Neural cell (in vitro differentiated cells): ENCODE data around the gene EDNRB. TPM values are rescaled to one million over a fixed set of nuclear protein-coding genes. Genes with fewer than 3 reads are reported as not detected.

ENCODE experiments used
- H2AFZ ChIP-seq: fragments of 200-600, 300-800 bp; sonication (generic), shearing (Covaris generic); 2 replicates; pipeline ENCODE4 v1.6.0; 2014; ENCODE audit warnings: low read depth, mild to moderate bottlenecking, antibody characterized with exemption, low read length, moderate library complexity
- H3F3A ChIP-seq: fragments of 200-600 bp; shearing (Covaris generic); 2 replicates; pipeline ENCODE4 v1.6.1; 2016; ENCODE audit warnings: mild to moderate bottlenecking, moderate library complexity, mixed read lengths, antibody characterized with exemption, low read length; ENCODE audit not compliant: insufficient read depth, poor library complexity, severe bottlenecking
- H3K27ac ChIP-seq: fragments of 200-600, 300-800 bp; sonication (generic), shearing (Covaris generic); 2 replicates; pipeline ENCODE4 v1.5.1; 2014; ENCODE audit warnings: mild to moderate bottlenecking, low read length, moderate library complexity
- H3K27me3 ChIP-seq: fragments of 300-800, 200-600 bp; sonication (generic), shearing (Covaris generic); 2 replicates; pipeline ENCODE4 v1.6.0; 2014; ENCODE audit warnings: mild to moderate bottlenecking, low read depth, low read length, moderate library complexity; ENCODE audit not compliant: insufficient read depth
- H3K36me3 ChIP-seq: fragments of 300-800, 200-600 bp; sonication (generic), shearing (Covaris generic); 2 replicates; pipeline ENCODE4 v1.5.1; 2014; ENCODE audit warnings: mild to moderate bottlenecking, antibody characterized with exemption, low read length, moderate library complexity; ENCODE audit not compliant: insufficient read depth
- H3K4me2 ChIP-seq: fragments of 300-800, 200-600 bp; sonication (generic), shearing (Covaris generic); 2 replicates; pipeline ENCODE4 v1.6.0; 2014; ENCODE audit warnings: mild to moderate bottlenecking, low read length
- H3K4me3 ChIP-seq: fragments of 300-800, 200-600 bp; sonication (generic), shearing (Covaris generic); 2 replicates; pipeline ENCODE4 v1.5.1; 2014; ENCODE audit warnings: mild to moderate bottlenecking, low read length, moderate library complexity
- H3K79me2 ChIP-seq: fragments of 200-600 bp; shearing (Covaris generic); replicated peaks from 2 replicates; pipeline ENCODE4 v1.6.0; 2014; ENCODE audit warnings: mild to moderate bottlenecking, low read length, moderate library complexity; ENCODE audit not compliant: insufficient read depth
- H3K9ac ChIP-seq: fragments of 300-800, 200-600 bp; sonication (generic), shearing (Covaris generic); 2 replicates; pipeline ENCODE4 v1.6.1; 2016; ENCODE audit warnings: mild to moderate bottlenecking, low read length, mixed read lengths
- H3K9me2 ChIP-seq: fragments of 200-600 bp; shearing (Covaris generic); 2 replicates; pipeline ENCODE4 v1.6.1; 2016; ENCODE audit warnings: mild to moderate bottlenecking, low read length, mixed read lengths; ENCODE audit not compliant: insufficient read depth
- H3K9me3 ChIP-seq: fragments of 200-600, 300-800 bp; sonication (generic), shearing (Covaris generic); 2 replicates; pipeline ENCODE4 v1.6.1; 2016; ENCODE audit warnings: mild to moderate bottlenecking, mixed run types, low read length, moderate library complexity, mixed read lengths
- H4K20me1 ChIP-seq: fragments of 200-600 bp; shearing (Covaris generic); 2 replicates; pipeline ENCODE4 v1.6.1; 2016; ENCODE audit warnings: mild to moderate bottlenecking, mixed run types; ENCODE audit not compliant: insufficient read depth
- CTCF ChIP-seq: fragments of 450-650 bp; IDR thresholded peaks from 2 replicates; pipeline ENCODE4 v1.5.1; 2014; ENCODE audit warnings: antibody characterized with exemption, mild to moderate bottlenecking, moderate library complexity; ENCODE audit not compliant: poor library complexity, severe bottlenecking
- EP300 ChIP-seq: fragments of 450-650 bp; conservative IDR thresholded peaks from 2 replicates; pipeline ENCODE4 v1.6.1; 2014; ENCODE audit warnings: antibody characterized with exemption, mild to moderate bottlenecking, moderate library complexity; ENCODE audit not compliant: poor library complexity, severe bottlenecking
- EZH2 ChIP-seq: fragments of 200-600, 300-800 bp; shearing (Covaris generic), sonication (generic); IDR thresholded peaks from 2 replicates; pipeline ENCODE4 v1.6.1; 2014; ENCODE audit warnings: antibody characterized with exemption, low read length, borderline replicate concordance, mild to moderate bottlenecking; ENCODE audit not compliant: insufficient read depth, poor library complexity, severe bottlenecking
- MXI1 ChIP-seq: fragments of 450-650 bp; conservative IDR thresholded peaks from 2 replicates; pipeline ENCODE4 v1.6.1; 2014; ENCODE audit warnings: antibody characterized with exemption, mild to moderate bottlenecking; ENCODE audit not compliant: poor library complexity, severe bottlenecking
- POLR2AphosphoS5 ChIP-seq: IDR thresholded peaks from 2 replicates; pipeline ENCODE4 v1.6.1; 2012
- RAD21 ChIP-seq: fragments of 450-650 bp; conservative IDR thresholded peaks from 2 replicates; pipeline ENCODE4 v1.6.1; 2014; ENCODE audit warnings: antibody characterized with exemption, mild to moderate bottlenecking, moderate library complexity
- REST ChIP-seq: IDR thresholded peaks from 2 replicates; pipeline ENCODE4 v1.6.1; 2012; ENCODE audit warnings: borderline replicate concordance
- SMC3 ChIP-seq: fragments of 450-650 bp; conservative IDR thresholded peaks from 2 replicates; pipeline ENCODE4 v1.6.1; 2014; ENCODE audit warnings: antibody characterized with exemption, mild to moderate bottlenecking, moderate library complexity; ENCODE audit not compliant: poor library complexity
- TAF1 ChIP-seq: IDR thresholded peaks from 2 replicates; pipeline ENCODE4 v1.6.1; 2012; ENCODE audit warnings: low read depth
- polyA plus RNA-seq: library from polyadenylated mRNA; depleted of rRNA; stranded (reverse); fragments of >200 nt; gene quantifications from 2 replicates; pipeline ENCODE4 v1.2.3, GENCODE V29; 2014

EDNRB gene
- polyA plus RNA-seq, 1 donor from 2014 or later = 0.20 TPM

DNA sequence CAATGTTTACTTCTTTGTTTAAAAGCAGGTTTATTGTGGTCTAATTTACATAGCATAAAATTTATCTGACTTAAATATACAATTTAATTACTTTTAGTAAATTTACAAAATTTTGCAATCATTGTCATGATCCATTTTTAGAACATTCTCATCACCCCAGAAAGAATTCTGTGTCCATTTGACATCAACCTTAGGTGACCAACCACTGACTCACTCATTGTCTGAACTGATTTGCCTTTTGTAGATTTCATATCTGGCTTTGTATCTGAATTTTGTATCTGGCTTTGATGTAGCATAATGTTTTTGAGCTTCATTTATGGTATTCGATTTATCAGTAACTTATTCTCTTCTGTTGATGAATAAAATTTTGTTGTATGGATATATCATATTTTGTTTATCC is 40.4 kb downstream of the EDNRB start:
- Histone ChIP-seq H3K27ac (no peak overlapping the region), H2AFZ (no peak overlapping the region), H3K9me2 (no peaks in the 10 kb centered on the region), H3K9ac (no peak overlapping the region), H3K4me3 (no peak overlapping the region), H3K9me3 (no peaks in the 10 kb centered on the region), H4K20me1 (no peaks in the 10 kb centered on the region), H3K27me3 (no peaks in the 10 kb centered on the region), H3K79me2 (no peaks in the 10 kb centered on the region), H3K4me2 (no peak overlapping the region), H3K36me3 (no peaks in the 10 kb centered on the region), H3F3A (no peaks in the 10 kb centered on the region)
- no peak for TF ChIP-seq SMC3
- no peak for TF ChIP-seq POLR2AphosphoS5
- no peak for TF ChIP-seq CTCF
- TF ChIP-seq MXI1 = no peak
- no peak for TF ChIP-seq TAF1

- Histone ChIP-seq H4K20me1 (no peaks in the 10 kb centered on the region), H3K4me3 (no peak overlapping the region), H3K27me3 (no peaks in the 10 kb centered on the region), H3F3A (no peaks in the 10 kb centered on the region), H3K4me2 (no peak overlapping the region), H3K9ac (no peak overlapping the region), H3K36me3 (no peaks in the 10 kb centered on the region), H2AFZ (no peak overlapping the region), H3K9me2 (no peaks in the 10 kb centered on the region), H3K79me2 (no peaks in the 10 kb centered on the region), H3K9me3 (no peaks in the 10 kb centered on the region), H3K27ac (no peak overlapping the region)
- TF ChIP-seq RAD21 (no peak), CTCF (no peak), TAF1 (no peak), EZH2 (no peak), EP300 (no peak), MXI1 (no peak), REST (no peak), SMC3 (no peak), POLR2AphosphoS5 (no peak)
Observed at GRCh38 chr13:77876176-77876575, 42.5 kb downstream of the EDNRB start.
